HG02798 (cell line): ENCODE data around the gene SPOCK2.
"Not testable (repeated sequence)": the region's sequence is repeated elsewhere in the genome, so short reads cannot be mapped to it uniquely, and the experiment has no call there.

Experiments
- ATAC-seq: cut with Tn5 transposase; IDR thresholded peaks from one replicate; pipeline ENCODE4 v1.9.1; 2021; ENCODE audit warnings: mild to moderate bottlenecking; ENCODE audit not compliant: unreplicated experiment, poor library complexity

SPOCK2 gene

GRCh38 chr10:72087969-72088888 is at the start of gene SPOCK2:
TSS of gene SPOCK2 (minus strand) at chr10:72088551. CDS start at chr10:72088328, 223 bp downstream.
- ATAC-seq: no peak

- ATAC-seq: no peak
These were observed 49.2 kb upstream of the SPOCK2 start for GRCh38 chr10:72137583-72137982.

GRCh38 chr10:72136225-72136624 is 47.9 kb upstream of the SPOCK2 start:
- ATAC-seq: not testable (repeated sequence)

- ATAC-seq: no peak
These were observed 46.7 kb upstream of the SPOCK2 start for GRCh38 chr10:72134785-72135767.

GRCh38 chr10:72133517-72133916 is 45.2 kb upstream of the SPOCK2 start:
- peak; percentile 80 for ATAC-seq

GRCh38 chr10:72132854-72133253 is 44.5 kb upstream of the SPOCK2 start:
- ATAC-seq: no peak

- no peak for ATAC-seq
These were observed 39.2 kb upstream of the SPOCK2 start for GRCh38 chr10:72127571-72127970.

GRCh38 chr10:72126872-72127232 is 38.5 kb upstream of the SPOCK2 start:
- ATAC-seq: no peak

- ATAC-seq: no peak
These were observed 38.0 kb upstream of the SPOCK2 start for GRCh38 chr10:72126184-72126871.

- ATAC-seq: no peak
These were observed 36.6 kb upstream of the SPOCK2 start for GRCh38 chr10:72124989-72125388.

- no peak for ATAC-seq
These were observed 36.0 kb upstream of the SPOCK2 start for GRCh38 chr10:72124381-72124780.

GRCh38 chr10:72123616-72124015 is 35.3 kb upstream of the SPOCK2 start:
- no peak for ATAC-seq

GRCh38 chr10:72122221-72122620 is 33.9 kb upstream of the SPOCK2 start:
- ATAC-seq: no peak

- no peak for ATAC-seq
These were observed 33.0 kb upstream of the SPOCK2 start for GRCh38 chr10:72121389-72121788.

GRCh38 chr10:72116372-72116771 is 28.0 kb upstream of the SPOCK2 start:
- no peak for ATAC-seq

- no peak for ATAC-seq
These were observed 26.5 kb upstream of the SPOCK2 start for GRCh38 chr10:72114706-72115450.

- ATAC-seq: no peak
These were observed 22.5 kb upstream of the SPOCK2 start for GRCh38 chr10:72110673-72111401.

GRCh38 chr10:72109636-72110157 is 21.3 kb upstream of the SPOCK2 start:
- no peak for ATAC-seq
